ENCODE data around the gene SMIM9. TPM values are rescaled to one million over a fixed set of nuclear protein-coding genes. Genes with fewer than 3 reads are reported as not detected.

The SMIM9 gene
- total and polyA plus RNA-seq, 12 donors: 0.28 to 0.47 (median 0.28) TPM; not detected in 9

- intact Hi-C loops (cut with DNase I): no loop called here
- Histone ChIP-seq H3K27me3 (no peaks in the 10 kb centered on the region), H3K27ac (no peak overlapping the region), H3K36me3 (peaks cover 0 to 92% (median 6%) of the 10 kb centered on the region in 9 donors), H3K4me1 (no peaks in the 10 kb centered on the region), H3K4me3 (no peak overlapping the region), H3K9me3 (peaks cover 0 to 7% (median 0%) of the 10 kb centered on the region in 11 donors)
- TF ChIP-seq, protein P1, sequence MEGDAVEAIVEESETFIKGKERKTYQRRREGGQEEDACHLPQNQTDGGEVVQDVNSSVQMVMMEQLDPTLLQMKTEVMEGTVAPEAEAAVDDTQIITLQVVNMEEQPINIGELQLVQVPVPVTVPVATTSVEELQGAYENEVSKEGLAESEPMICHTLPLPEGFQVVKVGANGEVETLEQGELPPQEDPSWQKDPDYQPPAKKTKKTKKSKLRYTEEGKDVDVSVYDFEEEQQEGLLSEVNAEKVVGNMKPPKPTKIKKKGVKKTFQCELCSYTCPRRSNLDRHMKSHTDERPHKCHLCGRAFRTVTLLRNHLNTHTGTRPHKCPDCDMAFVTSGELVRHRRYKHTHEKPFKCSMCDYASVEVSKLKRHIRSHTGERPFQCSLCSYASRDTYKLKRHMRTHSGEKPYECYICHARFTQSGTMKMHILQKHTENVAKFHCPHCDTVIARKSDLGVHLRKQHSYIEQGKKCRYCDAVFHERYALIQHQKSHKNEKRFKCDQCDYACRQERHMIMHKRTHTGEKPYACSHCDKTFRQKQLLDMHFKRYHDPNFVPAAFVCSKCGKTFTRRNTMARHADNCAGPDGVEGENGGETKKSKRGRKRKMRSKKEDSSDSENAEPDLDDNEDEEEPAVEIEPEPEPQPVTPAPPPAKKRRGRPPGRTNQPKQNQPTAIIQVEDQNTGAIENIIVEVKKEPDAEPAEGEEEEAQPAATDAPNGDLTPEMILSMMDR (IDR thresholded peaks at IDR 0.05): no peak
- ATAC-seq (no peak), DNase-seq (no peak)
- 72 to 75% methylated on average over 5 of the region's 5 CpGs for WGBS, 2 donors
Measured at GRCh38 chrX:154774622-154775021, 59.8 kb downstream of the SMIM9 start.

Other genes starting within 250 kb of the SMIM9 start
- gene CTAG1A, start 249.5 kb downstream of the SMIM9 start, total RNA-seq: not detected
- not detected for gene CTAG1A, start 249.5 kb downstream of the SMIM9 start, polyA plus RNA-seq
- not detected for gene CTAG1B, start 215.4 kb downstream of the SMIM9 start, total RNA-seq
- not detected for gene CTAG1B, start 215.4 kb downstream of the SMIM9 start, polyA plus RNA-seq
- not detected for gene CTAG2, start 181.1 kb downstream of the SMIM9 start, total RNA-seq
- gene CTAG2, start 181.1 kb downstream of the SMIM9 start, polyA plus RNA-seq: not detected
- gene GAB3, start 83.6 kb downstream of the SMIM9 start, total RNA-seq: 10 to 100 TPM; 13.6 to 32.1 (median 22.0) TPM
- gene GAB3, start 83.6 kb downstream of the SMIM9 start, polyA plus RNA-seq: 10 to 100 TPM in 1 of 2 donors, 1 to 10 TPM in 1; 5.9 to 25.2 TPM
- 10 to 100 TPM; 18.8 to 31.9 (median 26.6) TPM for gene DKC1, start 71.8 kb downstream of the SMIM9 start, total RNA-seq
- gene DKC1, start 71.8 kb downstream of the SMIM9 start, polyA plus RNA-seq: 10 to 100 TPM; 25.0 to 25.5 TPM
- gene MPP1, start 29.2 kb downstream of the SMIM9 start, total RNA-seq: 10 to 100 TPM; 31.8 to 50.6 (median 40.3) TPM
- gene MPP1, start 29.2 kb downstream of the SMIM9 start, polyA plus RNA-seq: 10 to 100 TPM; 18.4 to 20.8 TPM
- 10 to 100 TPM; 16.1 to 34.3 (median 26.9) TPM for gene F8A1, start 51.7 kb upstream of the SMIM9 start, total RNA-seq
- 10 to 100 TPM; 13.9 to 41.5 TPM for gene F8A1, start 51.7 kb upstream of the SMIM9 start, polyA plus RNA-seq
- 10 to 100 TPM; 21.6 to 92.4 (median 36.4) TPM for gene F8, start 188.1 kb upstream of the SMIM9 start, total RNA-seq
- gene F8, start 188.1 kb upstream of the SMIM9 start, polyA plus RNA-seq: 10 to 100 TPM; 40.6 to 80.4 TPM
- gene FUNDC2, start 192.2 kb upstream of the SMIM9 start, total RNA-seq: 100 to 1,000 TPM; 249 to 428 (median 312) TPM
- 100 to 1,000 TPM; 234 to 530 TPM for gene FUNDC2, start 192.2 kb upstream of the SMIM9 start, polyA plus RNA-seq
- 10 to 100 TPM; 16.6 to 25.8 (median 21.6) TPM for gene CMC4, start 236.5 kb upstream of the SMIM9 start, total RNA-seq
- gene CMC4, start 236.5 kb upstream of the SMIM9 start, polyA plus RNA-seq: 10 to 100 TPM; 30.6 to 33.5 TPM
- 10 to 100 TPM; 32.3 to 53.5 (median 48.8) TPM for gene MTCP1, start 236.5 kb upstream of the SMIM9 start, total RNA-seq
- gene MTCP1, start 236.5 kb upstream of the SMIM9 start, polyA plus RNA-seq: 100 to 1,000 TPM in 1 of 2 donors, 10 to 100 TPM in 1; 21.2 to 384 TPM
- 10 to 100 TPM; 13.9 to 20.3 (median 16.6) TPM for gene BRCC3, start 236.8 kb upstream of the SMIM9 start, total RNA-seq
- gene BRCC3, start 236.8 kb upstream of the SMIM9 start, polyA plus RNA-seq: 1 to 10 TPM; 4.9 to 8.4 TPM

Data from heart right ventricle (tissue), 16 donors.